IMR-90 (cell line): ENCODE results near the gene GLI1. TPM values are rescaled to one million over a fixed set of nuclear protein-coding genes. Genes with fewer than 3 reads are reported as not detected.

Experiments used
- ATAC-seq: fragments of 200-7000 bp; cut with Tn5 transposase; 2 replicates; pipeline ENCODE4 v1.9.1; 2020; ENCODE audit warnings: low read depth, mild to moderate bottlenecking, moderate library complexity
- BruUV-seq: library from RNA; stranded (reverse); fragments of 400-500 nt; replicated peaks from 2 replicates; lab custom pipeline; 2021; lab: Mats Ljungman, UMichigan
- CTCF ChIA-PET: fragments of 300-600 bp; formaldehyde crosslinking; extraction: SDS; loops from one replicate; lab custom pipeline; 2021; ENCODE audit warnings: antibody characterized with exemption; lab: Yijun Ruan, JAX
- POLR2A ChIA-PET: fragments of 300-600 bp; sonication (Branson Sonifier 250); formaldehyde crosslinking; loops from one replicate; lab custom pipeline; 2022; ENCODE audit warnings: antibody characterized with exemption; ENCODE audit not compliant: unreplicated experiment; lab: Charles Lee
- DNase-seq: peaks from one replicate; pipeline ENCODE4 v3.0.0; 2013
- H2AFZ ChIP-seq: replicated peaks from 2 replicates; pipeline ENCODE3; 2013; ENCODE audit warnings: low read length, mild to moderate bottlenecking; ENCODE audit not compliant: poor library complexity
- H2AK5ac ChIP-seq: 2 replicates; pipeline ENCODE4 v1.6.1; 2013; ENCODE audit warnings: low read depth, low read length, inconsistent platforms
- H2AK9ac ChIP-seq: replicated peaks from 2 replicates; pipeline ENCODE3; 2013; ENCODE audit warnings: mild to moderate bottlenecking, low read depth, low read length, moderate library complexity; ENCODE audit not compliant: poor library complexity
- H2BK120ac ChIP-seq: 2 replicates; pipeline ENCODE4 v1.6.1; 2013; ENCODE audit warnings: low read depth, low read length, inconsistent platforms
- H2BK15ac ChIP-seq: 3 replicates; pipeline ENCODE4 v1.6.1; 2013; ENCODE audit warnings: low read depth, low read length, inconsistent platforms
- H2BK20ac ChIP-seq: 2 replicates; pipeline ENCODE4 v1.6.1; 2013; ENCODE audit warnings: low read depth, mild to moderate bottlenecking, inconsistent platforms, low read length, moderate library complexity
- H2BK5ac ChIP-seq: 2 replicates; pipeline ENCODE4 v1.6.1; 2013; ENCODE audit warnings: mild to moderate bottlenecking, low read depth, low read length, inconsistent platforms; ENCODE audit not compliant: poor library complexity, severe bottlenecking
- H3K14ac ChIP-seq: replicated peaks from 2 replicates; pipeline ENCODE4 v1.6.1; 2013; ENCODE audit warnings: low read depth, low read length, inconsistent platforms
- H3K18ac ChIP-seq: 2 replicates; pipeline ENCODE4 v1.6.1; 2013; ENCODE audit warnings: low read depth, low read length, control low read depth
- H3K23ac ChIP-seq: 2 replicates; pipeline ENCODE4 v1.6.1; 2013; ENCODE audit warnings: low read depth, low read length, inconsistent platforms
- H3K27ac ChIP-seq: 2 replicates; pipeline ENCODE4 v1.5.1; 2013; ENCODE audit warnings: mild to moderate bottlenecking, control low read depth, low read length; ENCODE audit not compliant: insufficient read depth
- H3K27me3 ChIP-seq: 2 replicates; pipeline ENCODE4 v1.6.1; 2013; ENCODE audit warnings: low read length; ENCODE audit not compliant: control insufficient read depth, insufficient read depth
- H3K36me3 ChIP-seq: 2 replicates; pipeline ENCODE4 v1.6.1; 2013; ENCODE audit warnings: low read length, mixed read lengths; ENCODE audit not compliant: control insufficient read depth, insufficient read depth
- H3K4ac ChIP-seq: 2 replicates; pipeline ENCODE4 v1.6.1; 2013; ENCODE audit warnings: low read depth, low read length, inconsistent platforms
- H3K4me1 ChIP-seq: 2 replicates; pipeline ENCODE4 v1.6.1; 2013; ENCODE audit warnings: low read length, mixed read lengths; ENCODE audit not compliant: control insufficient read depth, insufficient read depth
- H3K4me2 ChIP-seq: 2 replicates; pipeline ENCODE4 v1.6.1; 2013; ENCODE audit warnings: low read depth, mild to moderate bottlenecking, control low read depth, low read length, moderate library complexity
- H3K4me3 ChIP-seq: 2 replicates; pipeline ENCODE4 v1.5.1; 2013; ENCODE audit warnings: low read depth, mild to moderate bottlenecking, control low read depth, low read length, moderate library complexity; ENCODE audit not compliant: insufficient read depth
- H3K56ac ChIP-seq: 2 replicates; pipeline ENCODE4 v1.6.1; 2013; ENCODE audit warnings: low read length, inconsistent platforms; ENCODE audit not compliant: insufficient read depth; ENCODE audit errors: extremely low read depth
- H3K79me1 ChIP-seq, 2 experiments: 2 replicates each; pipeline ENCODE4 v1.6.1; 2013; ENCODE audit warnings: low read length in 2 of 2, inconsistent platforms in 1 of 2, low read depth in 1 of 2
- H3K9ac ChIP-seq: 2 replicates; pipeline ENCODE4 v1.6.1; 2013; ENCODE audit warnings: low read depth, low read length, control low read depth
- H3K9me1 ChIP-seq: 2 replicates; pipeline ENCODE4 v1.6.1; 2013; ENCODE audit warnings: low read length, inconsistent platforms; ENCODE audit not compliant: insufficient read depth
- H3K9me3 ChIP-seq: 2 replicates; pipeline ENCODE4 v1.6.1; 2013; ENCODE audit warnings: low read length; ENCODE audit not compliant: control insufficient read depth, insufficient read depth
- H4K20me1 ChIP-seq: 2 replicates; pipeline ENCODE4 v1.6.1; 2013; ENCODE audit warnings: low read length, inconsistent platforms; ENCODE audit not compliant: insufficient read depth
- H4K5ac ChIP-seq: 2 replicates; pipeline ENCODE4 v1.6.1; 2013; ENCODE audit warnings: mild to moderate bottlenecking, low read depth, low read length, control low read depth
- H4K8ac ChIP-seq, 2 experiments: 2 replicates each; pipeline ENCODE4 v1.6.1; 2013; ENCODE audit warnings: low read depth in 2 of 2, low read length in 2 of 2, control low read depth in 1 of 2, inconsistent platforms in 1 of 2
- H4K91ac ChIP-seq: 2 replicates; pipeline ENCODE4 v1.6.1; 2013; ENCODE audit warnings: low read depth, low read length, inconsistent platforms; ENCODE audit not compliant: insufficient read depth
- BHLHE40 ChIP-seq: fragments of 150-350 bp; IDR thresholded peaks from 2 replicates; pipeline ENCODE4 v1.6.1; 2016; ENCODE audit warnings: mild to moderate bottlenecking, low read depth, low read length
- CEBPB ChIP-seq: IDR thresholded peaks from 2 replicates; pipeline ENCODE4 v1.6.1; 2012; ENCODE audit warnings: low read depth, low read length, improper control_type of control experiment
- CHD1 ChIP-seq: IDR thresholded peaks from 2 replicates; pipeline ENCODE4 v1.6.1; 2012; ENCODE audit warnings: low read depth, low read length, improper control_type of control experiment
- CTCF ChIP-seq: conservative IDR thresholded peaks from 2 replicates; pipeline ENCODE4 v1.5.1; 2012; ENCODE audit warnings: mild to moderate bottlenecking, low read depth, low read length, improper control_type of control experiment
- FOS ChIP-seq: fragments of 150-350 bp; IDR thresholded peaks from 2 replicates; pipeline ENCODE4 v1.6.1; 2016; ENCODE audit warnings: low read depth, low read length
- MAFK ChIP-seq: IDR thresholded peaks from 2 replicates; pipeline ENCODE4 v1.6.1; 2012; ENCODE audit warnings: low read depth, low read length, improper control_type of control experiment
- MAZ ChIP-seq: IDR thresholded peaks from 2 replicates; pipeline ENCODE4 v1.6.1; 2012; ENCODE audit warnings: low read depth, mild to moderate bottlenecking, low read length, improper control_type of control experiment, moderate library complexity, borderline replicate concordance
- MXI1 ChIP-seq: IDR thresholded peaks from 2 replicates; pipeline ENCODE4 v1.6.1; 2012; ENCODE audit warnings: low read depth, mild to moderate bottlenecking, low read length, moderate library complexity, borderline replicate concordance
- NFE2L2 ChIP-seq: fragments of 150-350 bp; IDR thresholded peaks from 2 replicates; pipeline ENCODE4 v1.6.1; 2016; ENCODE audit warnings: low read depth, mild to moderate bottlenecking, low read length
- POLR2A ChIP-seq: IDR thresholded peaks from 2 replicates; pipeline ENCODE4 v1.6.1; 2012; ENCODE audit warnings: mild to moderate bottlenecking, low read depth, low read length
- RAD21 ChIP-seq: IDR thresholded peaks from 2 replicates; pipeline ENCODE4 v1.6.1; 2012; ENCODE audit warnings: low read length, improper control_type of control experiment
- RCOR1 ChIP-seq: IDR thresholded peaks from 2 replicates; pipeline ENCODE4 v1.6.1; 2012; ENCODE audit warnings: mild to moderate bottlenecking, low read length, improper control_type of control experiment; ENCODE audit not compliant: insufficient replicate concordance
- RFX5 ChIP-seq: IDR thresholded peaks from 2 replicates; pipeline ENCODE4 v1.8.0; 2012; ENCODE audit warnings: low read depth, mild to moderate bottlenecking, low read length, moderate library complexity
- SMC3 ChIP-seq: fragments of 150-350 bp; IDR thresholded peaks from 2 replicates; pipeline ENCODE4 v1.6.1; 2016; ENCODE audit warnings: low read depth, mild to moderate bottlenecking, antibody characterized with exemption, low read length, moderate library complexity
- USF2 ChIP-seq: fragments of 150-350 bp; IDR thresholded peaks from 2 replicates; pipeline ENCODE4 v1.6.1; 2017; ENCODE audit warnings: mild to moderate bottlenecking, antibody characterized with exemption, low read length, low read depth
- WGBS, 2 experiments: methylation state at CpG; one replicate each; pipeline versions ENCODE4 v1.1.5 to v1.1.7; 2013; ENCODE audit warnings: missing lambda C conversion rate in 2 of 2; ENCODE audit not compliant: insufficient read length in 1 of 2; ENCODE audit errors: extremely low coverage in 2 of 2; 5-methylcytosine and 5-hydroxymethylcytosine counted together
- dilution Hi-C: fragments of 300-500 bp; cut with HindIII; formaldehyde crosslinking; loops from one replicate; pipeline ENCODE4 v1.14.3; 2018; ENCODE audit warnings: low sequenced_read_pairs; ENCODE audit not compliant: unreplicated experiment
- in situ Hi-C: fragments of 300-500 bp; cut with MboI; formaldehyde crosslinking; loops from 3 replicates; pipeline ENCODE4 v1.14.3; 2019; ENCODE audit warnings: low sequenced_read_pairs, inconsistent platforms, mixed read lengths
- intact Hi-C: fragments of 100-400 bp; cut with micrococcal nuclease; formaldehyde crosslinking; loops from 2 replicates; pipeline ENCODE4 v1.10.0; 2022
- polyA plus RNA-seq, 3 experiments: library from polyadenylated mRNA; depleted of rRNA; stranded (reverse); fragments of >200 nt; gene quantifications; 2 replicates each; pipeline ENCODE4 v1.2.3, GENCODE V29; 2012; ENCODE audit warnings: low replicate concordance in 1 of 3
- total RNA-seq: library from RNA; depleted of rRNA; stranded (reverse); fragments of >200 nt; gene quantifications from 2 replicates; pipeline ENCODE4 v1.2.3, GENCODE V29; 2012
- TF ChIP-seq, protein P1 (sequence below): fragments of 150-350 bp; IDR thresholded peaks from 2 replicates; pipeline ENCODE4 v1.6.1; 2016; ENCODE audit warnings: low read depth, mild to moderate bottlenecking, low read length, moderate library complexity, borderline replicate concordance

Gene GLI1
- total and polyA plus RNA-seq, 2 of the 4 experiments (the other 2 are of a cell fraction) = 1.3 to 3.8 TPM

- Histone ChIP-seq H4K91ac (no peak overlapping the region), H3K18ac (no peak overlapping the region), H3K4me3 (no peak overlapping the region), H2BK120ac (no peak overlapping the region), H4K5ac (no peak overlapping the region), H2AFZ (peak overlapping the region; percentile 93), H2AK9ac (peak overlapping the region; percentile 87), H3K27me3 (0 out of 2 replicates have a peak, but pooled peaks cover 2% of the 10 kb centered on the region), H3K23ac (no peak overlapping the region), H3K79me1 (peaks cover 0 to 6% of the 10 kb centered on the region in 2 experiments; a peak in 1 of 4 replicates), H3K4me1 (peaks cover 7% of the 10 kb centered on the region), H3K9me3 (no peaks in the 10 kb centered on the region), H3K27ac (no peak overlapping the region), H2AK5ac (no peak overlapping the region), H3K36me3 (no peaks in the 10 kb centered on the region), H2BK20ac (no peak overlapping the region), H3K4me2 (no peak overlapping the region), H2BK15ac (no peak overlapping the region), H3K9me1 (peaks cover 6% of the 10 kb centered on the region; the same call in 1 of the 2 replicates), H3K14ac (no peak overlapping the region), H2BK5ac (no peak overlapping the region), H3K9ac (no peak overlapping the region), H3K4ac (no peak overlapping the region), H4K8ac (no peak overlapping the region), H4K20me1 (no peaks in the 10 kb centered on the region), H3K56ac (no peak overlapping the region)
- CTCF ChIA-PET = interaction anchor here (1.5 to 2.7 kb wide), 2 partner anchors 10 to 12 kb away, joined by 8 to 14 read pairs; no protein-coding TSS in a partner anchor
- in situ Hi-C loops = no loop called here
- dilution Hi-C loops = no loop called here
- WGBS, 2 experiments = no CpG with 5 or more reads among the region's 5 CpGs
- TF ChIP-seq SMC3 = no peak
- no peak for TF ChIP-seq MAFK
- no peak for TF ChIP-seq FOS
- no peak for TF ChIP-seq BHLHE40
- no peak for TF ChIP-seq MXI1
- TF ChIP-seq RFX5 = no peak
- TF ChIP-seq USF2 = no peak
- no peak for TF ChIP-seq POLR2A
- TF ChIP-seq CTCF = no peak
- TF ChIP-seq RAD21 = no peak
- TF ChIP-seq MAZ = no peak
- TF ChIP-seq RCOR1 = no peak
- no peak for TF ChIP-seq NFE2L2
- no peak for TF ChIP-seq CEBPB
- TF ChIP-seq, protein P1, sequence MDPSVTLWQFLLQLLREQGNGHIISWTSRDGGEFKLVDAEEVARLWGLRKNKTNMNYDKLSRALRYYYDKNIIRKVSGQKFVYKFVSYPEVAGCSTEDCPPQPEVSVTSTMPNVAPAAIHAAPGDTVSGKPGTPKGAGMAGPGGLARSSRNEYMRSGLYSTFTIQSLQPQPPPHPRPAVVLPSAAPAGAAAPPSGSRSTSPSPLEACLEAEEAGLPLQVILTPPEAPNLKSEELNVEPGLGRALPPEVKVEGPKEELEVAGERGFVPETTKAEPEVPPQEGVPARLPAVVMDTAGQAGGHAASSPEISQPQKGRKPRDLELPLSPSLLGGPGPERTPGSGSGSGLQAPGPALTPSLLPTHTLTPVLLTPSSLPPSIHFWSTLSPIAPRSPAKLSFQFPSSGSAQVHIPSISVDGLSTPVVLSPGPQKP = no peak
- no peak for TF ChIP-seq CHD1
- POLR2A ChIA-PET = no interaction called here
- intact Hi-C loops = loop anchor here (5.0 kb wide), 1 partner anchor 159 kb away; no protein-coding TSS in a partner anchor
- BruUV-seq = no TSS peak
- no peak for ATAC-seq
- DNase-seq = no peak
Measured at GRCh38 chr12:57462912-57463253, 3.3 kb downstream of the GLI1 start.
